Loucy (cell line): ENCODE results near the gene C7orf25.
A peak's percentile ranks its signal among the peaks of the same experiment; 100 is the strongest.

Source experiments
- H2AFZ ChIP-seq: fragments of 200-600 bp; sonication (generic); 2 replicates; pipeline ENCODE4 v1.6.0; 2016; ENCODE audit warnings: antibody characterized with exemption, mild to moderate bottlenecking, low read length, moderate library complexity
- H3F3A ChIP-seq: fragments of 200-600 bp; 2 replicates; pipeline ENCODE4 v1.6.0; 2016; ENCODE audit warnings: antibody characterized with exemption, low read depth, mild to moderate bottlenecking
- H3K27me3 ChIP-seq: fragments of 200-600 bp; sonication (generic); 2 replicates; pipeline ENCODE4 v1.6.1; 2014; ENCODE audit warnings: low read length, mild to moderate bottlenecking; ENCODE audit not compliant: insufficient read depth, poor library complexity, severe bottlenecking
- H3K36me3 ChIP-seq: fragments of 200-600 bp; sonication (generic); 2 replicates; pipeline ENCODE4 v1.6.1; 2016; ENCODE audit warnings: low read length; ENCODE audit not compliant: insufficient read depth
- H3K4me1 ChIP-seq: fragments of 200-600 bp; sonication (generic); 2 replicates; pipeline ENCODE4 v1.5.1; 2014; ENCODE audit warnings: low read length, mild to moderate bottlenecking; ENCODE audit not compliant: insufficient read depth, poor library complexity, severe bottlenecking
- H3K4me2 ChIP-seq: fragments of 200-600 bp; sonication (generic); 2 replicates; pipeline ENCODE4 v1.6.0; 2014; ENCODE audit warnings: antibody characterized with exemption, low read length, low read depth, mild to moderate bottlenecking; ENCODE audit not compliant: poor library complexity, severe bottlenecking
- H3K4me3 ChIP-seq: fragments of 200-600 bp; sonication (generic); 2 replicates; pipeline ENCODE4 v1.5.1; 2014; ENCODE audit warnings: low read length, mild to moderate bottlenecking, mixed read lengths; ENCODE audit not compliant: poor library complexity, severe bottlenecking
- H3K79me2 ChIP-seq: fragments of 200-600 bp; sonication (generic); 2 replicates; pipeline ENCODE4 v1.6.1; 2014; ENCODE audit warnings: low read length; ENCODE audit not compliant: insufficient read depth
- H3K9ac ChIP-seq: fragments of 200-600 bp; sonication (generic); 2 replicates; pipeline ENCODE4 v1.6.0; 2014; ENCODE audit warnings: mild to moderate bottlenecking, low read depth, low read length, moderate library complexity; ENCODE audit not compliant: poor library complexity, severe bottlenecking
- H3K9me2 ChIP-seq: fragments of 200-600 bp; sonication (generic); replicated peaks from 2 replicates; pipeline ENCODE4 v1.6.1; 2016; ENCODE audit warnings: low read depth, low read length, mixed read lengths
- H3K9me3 ChIP-seq: fragments of 200-600 bp; sonication (generic); 2 replicates; pipeline ENCODE4 v1.6.1; 2014; ENCODE audit warnings: mild to moderate bottlenecking, antibody characterized with exemption, low read length, low read depth; ENCODE audit not compliant: insufficient read depth
- H4K20me1 ChIP-seq: fragments of 200-600 bp; sonication (generic); 2 replicates; pipeline ENCODE4 v1.6.0; 2014; ENCODE audit warnings: antibody characterized with exemption, low read length, mild to moderate bottlenecking; ENCODE audit not compliant: insufficient read depth, poor library complexity, severe bottlenecking
- EZH2phosphoT487 ChIP-seq: fragments of 200-600 bp; IDR thresholded peaks from 2 replicates; pipeline ENCODE4 v1.6.1; 2018; ENCODE audit warnings: antibody characterized with exemption, mild to moderate bottlenecking, moderate library complexity, borderline replicate concordance
- TF ChIP-seq, protein P1 (sequence below): fragments of 200-600 bp; sonication (generic); conservative IDR thresholded peaks from 2 replicates; pipeline ENCODE4 v1.5.1; 2014; ENCODE audit warnings: mild to moderate bottlenecking, antibody characterized with exemption, low read length

C7orf25 gene

DNA sequence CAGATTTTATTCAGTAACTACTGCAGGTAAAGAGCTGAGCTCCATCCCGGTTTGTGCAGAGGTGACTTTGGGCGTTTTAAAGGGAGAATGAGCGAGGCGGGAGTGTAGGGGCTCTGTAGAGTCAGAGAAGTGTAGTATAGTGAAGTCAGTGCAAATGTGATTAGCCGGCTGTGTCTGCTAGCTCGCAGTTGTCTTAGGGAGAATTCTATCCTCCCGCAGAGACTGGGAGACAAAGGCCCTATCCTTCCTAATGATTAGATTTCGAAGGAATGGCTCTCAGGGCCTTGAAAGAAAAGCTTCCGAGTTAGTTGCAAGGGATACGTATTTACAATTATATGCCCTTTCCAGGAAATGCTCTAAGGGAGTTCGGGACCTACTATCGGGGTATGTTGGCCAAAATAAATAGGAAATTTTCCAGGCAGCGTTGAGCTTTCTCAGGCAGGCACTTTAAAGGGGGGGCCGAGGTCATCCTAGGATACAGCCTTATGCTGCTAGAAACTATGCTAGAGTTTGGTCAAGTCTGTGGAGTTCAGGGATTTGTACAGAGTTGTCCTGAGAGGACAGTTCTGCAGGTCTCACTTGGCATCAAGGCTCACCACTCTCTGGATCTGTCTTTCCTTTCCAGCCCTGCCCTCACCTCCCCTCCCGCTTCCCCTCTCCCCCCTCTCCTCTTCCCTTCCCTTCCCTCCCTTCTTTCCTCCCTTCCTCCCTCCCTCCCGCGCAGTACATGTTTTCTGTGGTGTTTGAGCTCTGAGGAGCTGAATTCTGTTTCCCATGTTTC is 21.1 kb upstream of the C7orf25 start:
- Histone ChIP-seq H2AFZ (peak overlapping the region; percentile 95), H3K9me3 (no peaks in the 10 kb centered on the region), H3K9me2 (no peaks in the 10 kb centered on the region), H3K27me3 (no peaks in the 10 kb centered on the region), H3F3A (no peaks in the 10 kb centered on the region), H3K4me1 (peaks cover 58% of the 10 kb centered on the region), H3K9ac (peak overlapping the region; percentile 93), H3K4me3 (peak overlapping the region; percentile 90), H3K79me2 (peaks cover 84% of the 10 kb centered on the region), H4K20me1 (peaks cover 52% of the 10 kb centered on the region), H3K4me2 (peak overlapping the region; percentile 94), H3K36me3 (0 out of 2 replicates have a peak, but pooled peaks cover 8% of the 10 kb centered on the region)
- TF ChIP-seq EZH2phosphoT487 = no peak
- TF ChIP-seq, protein P1, sequence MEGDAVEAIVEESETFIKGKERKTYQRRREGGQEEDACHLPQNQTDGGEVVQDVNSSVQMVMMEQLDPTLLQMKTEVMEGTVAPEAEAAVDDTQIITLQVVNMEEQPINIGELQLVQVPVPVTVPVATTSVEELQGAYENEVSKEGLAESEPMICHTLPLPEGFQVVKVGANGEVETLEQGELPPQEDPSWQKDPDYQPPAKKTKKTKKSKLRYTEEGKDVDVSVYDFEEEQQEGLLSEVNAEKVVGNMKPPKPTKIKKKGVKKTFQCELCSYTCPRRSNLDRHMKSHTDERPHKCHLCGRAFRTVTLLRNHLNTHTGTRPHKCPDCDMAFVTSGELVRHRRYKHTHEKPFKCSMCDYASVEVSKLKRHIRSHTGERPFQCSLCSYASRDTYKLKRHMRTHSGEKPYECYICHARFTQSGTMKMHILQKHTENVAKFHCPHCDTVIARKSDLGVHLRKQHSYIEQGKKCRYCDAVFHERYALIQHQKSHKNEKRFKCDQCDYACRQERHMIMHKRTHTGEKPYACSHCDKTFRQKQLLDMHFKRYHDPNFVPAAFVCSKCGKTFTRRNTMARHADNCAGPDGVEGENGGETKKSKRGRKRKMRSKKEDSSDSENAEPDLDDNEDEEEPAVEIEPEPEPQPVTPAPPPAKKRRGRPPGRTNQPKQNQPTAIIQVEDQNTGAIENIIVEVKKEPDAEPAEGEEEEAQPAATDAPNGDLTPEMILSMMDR = no peak

DNA sequence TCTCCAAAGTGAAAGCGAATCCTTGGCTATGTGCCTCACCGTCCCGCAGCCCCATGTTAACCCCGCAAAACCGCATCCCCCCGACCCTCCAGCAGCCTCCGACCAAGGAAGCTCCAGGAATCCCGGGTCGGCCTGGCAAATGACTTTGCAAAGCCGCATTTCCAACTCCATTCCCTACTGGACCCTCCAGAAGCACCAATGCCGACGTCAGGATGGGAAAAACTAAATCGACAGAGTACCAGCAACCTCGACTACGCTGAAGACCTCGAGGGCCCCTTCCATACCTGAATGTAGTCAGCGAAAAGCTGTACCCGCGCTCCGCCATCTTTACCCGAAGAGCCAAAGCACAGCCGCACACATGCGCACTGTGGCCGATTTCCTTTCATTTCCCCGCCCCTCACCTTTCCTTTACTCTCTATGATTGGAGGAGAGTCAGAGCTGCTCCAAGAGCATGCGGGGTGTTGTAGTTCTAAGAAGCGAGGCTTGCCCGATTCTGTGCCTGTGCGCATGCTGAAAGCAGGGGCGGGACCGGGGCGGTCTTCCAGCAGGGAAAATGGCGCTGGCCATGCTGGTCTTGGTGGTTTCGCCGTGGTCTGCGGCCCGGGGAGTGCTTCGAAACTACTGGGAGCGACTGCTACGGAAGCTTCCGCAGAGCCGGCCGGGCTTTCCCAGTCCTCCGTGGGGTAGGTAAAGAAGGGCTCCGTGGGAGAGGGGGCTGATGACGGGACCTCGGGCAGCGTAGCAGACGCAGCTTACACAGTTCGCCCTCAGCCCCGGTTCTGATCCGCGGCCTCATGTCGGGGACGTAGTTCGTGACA is 20.2 kb upstream of the C7orf25 start, which contains the start of the genes MRPL32 and PSMA2:
Gene MRPL32 (plus strand): TSS at position 543 of the 818 bp plus-strand sequence. CDS start 11 bp downstream, at position 554.
Gene PSMA2 (minus strand): TSS at position 341 of the 818 bp plus-strand sequence. CDS start 16 bp downstream, at position 325.
- H3K9ac ChIP-seq = peak within 1 kb of the TSS; percentile 93
- H3K9me2 ChIP-seq = no peaks in the 10 kb centered on the region
- peaks cover 67% of the 10 kb centered on the region for H3K4me1 ChIP-seq
- no peaks in the 10 kb centered on the region for H3K27me3 ChIP-seq
- peaks cover 7% of the 10 kb centered on the region; the same call in 1 of the 2 replicates for H3K36me3 ChIP-seq
- peaks cover 93% of the 10 kb centered on the region for H3K79me2 ChIP-seq
- H4K20me1 ChIP-seq = peaks cover 59% of the 10 kb centered on the region
- H3K9me3 ChIP-seq = no peaks in the 10 kb centered on the region
- no peaks in the 10 kb centered on the region for H3F3A ChIP-seq
- peak within 1 kb of the TSS; percentile 90 for H3K4me3 ChIP-seq
- H2AFZ ChIP-seq = peak within 1 kb of the TSS; percentile 95
- TF ChIP-seq, protein P1 = no peak
- no peak for TF ChIP-seq EZH2phosphoT487
- H3K4me2 ChIP-seq = peak within 1 kb of the TSS; percentile 100

DNA sequence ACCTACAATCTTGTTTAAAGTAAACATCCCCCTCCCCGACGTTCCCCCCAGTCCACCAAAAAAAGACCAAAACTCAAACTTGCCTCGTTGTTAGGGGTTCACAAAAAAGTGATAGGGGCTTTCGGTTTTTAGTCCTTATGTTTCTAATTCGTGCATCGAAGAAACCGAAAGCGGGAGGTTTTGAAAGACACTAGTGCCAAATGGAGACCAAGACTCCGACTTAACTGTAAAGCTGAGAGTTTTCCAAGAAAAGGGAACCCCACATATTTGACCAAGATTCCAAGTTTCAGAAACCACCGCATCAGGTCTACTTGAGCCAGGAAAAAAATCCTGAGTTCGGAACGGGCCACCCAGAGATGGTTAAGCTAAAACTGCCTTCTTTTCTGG is 19.6 kb upstream of the C7orf25 start:
- peaks cover 65% of the 10 kb centered on the region for H4K20me1 ChIP-seq
- H3K27me3 ChIP-seq = no peaks in the 10 kb centered on the region
- no peaks in the 10 kb centered on the region for H3K9me2 ChIP-seq
- H3K9ac ChIP-seq = peak overlapping the region; percentile 93
- TF ChIP-seq, protein P1 = no peak
- no peak for TF ChIP-seq EZH2phosphoT487
- H2AFZ ChIP-seq = peak overlapping the region; percentile 82
- peaks cover 12% of the 10 kb centered on the region; the same call in 1 of the 2 replicates for H3K36me3 ChIP-seq
- peaks cover 95% of the 10 kb centered on the region for H3K79me2 ChIP-seq
- peak overlapping the region; percentile 90 for H3K4me3 ChIP-seq
- peaks cover 73% of the 10 kb centered on the region for H3K4me1 ChIP-seq
- peak overlapping the region; percentile 100 for H3K4me2 ChIP-seq
- H3F3A ChIP-seq = no peaks in the 10 kb centered on the region
- H3K9me3 ChIP-seq = no peaks in the 10 kb centered on the region
